ENCODE results near the gene USP28. TPM values are rescaled to one million over a fixed set of nuclear protein-coding genes. Genes with fewer than 3 reads are reported as not detected.
"Not testable (repeated sequence)": the region's sequence is repeated elsewhere in the genome, so short reads cannot be mapped to it uniquely, and the experiment has no call there.

Gene USP28
- total RNA-seq, 1 donor from 2014 or later, result 34.3 TPM

DNA sequence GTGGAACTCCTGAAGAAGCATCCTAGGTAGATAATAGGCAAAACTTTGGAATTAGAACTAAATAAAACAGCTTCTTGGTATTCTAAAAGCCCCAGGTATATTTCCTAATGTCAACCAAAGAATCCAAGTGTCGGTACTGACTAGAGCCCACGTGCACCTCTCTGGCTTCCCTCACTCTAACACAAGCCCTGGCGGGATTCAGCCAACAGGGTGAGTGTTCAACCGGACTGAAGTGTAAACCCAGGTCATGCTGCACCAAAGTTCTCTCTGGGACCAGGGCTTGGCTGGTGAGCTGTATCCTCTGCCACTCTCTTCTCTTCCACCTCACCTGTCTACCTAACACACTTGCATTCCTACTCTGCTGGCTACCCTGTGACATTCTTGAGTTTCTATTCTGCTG, 40.1 kb downstream of the USP28 start:
- DNase-seq, result no peak

DNA sequence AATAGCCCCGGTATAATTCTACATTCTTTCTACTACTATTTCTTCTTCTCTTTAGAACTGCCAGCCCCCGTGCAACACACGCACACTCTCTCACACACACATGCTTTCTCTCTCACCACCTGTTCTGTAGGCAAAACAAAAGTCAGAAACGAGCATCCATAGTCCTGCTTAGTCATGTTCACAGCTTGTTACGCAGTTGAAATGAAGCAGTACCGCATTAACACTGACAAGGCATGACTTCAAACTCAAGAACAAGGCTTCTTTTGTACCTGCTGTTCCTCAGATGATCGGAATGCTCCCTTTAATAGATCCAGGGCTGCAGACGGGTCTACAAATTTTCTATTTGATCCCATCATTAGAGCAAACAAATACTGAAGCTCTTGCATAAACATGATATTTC, 42.2 kb downstream of the USP28 start:
- no peak for DNase-seq

DNA sequence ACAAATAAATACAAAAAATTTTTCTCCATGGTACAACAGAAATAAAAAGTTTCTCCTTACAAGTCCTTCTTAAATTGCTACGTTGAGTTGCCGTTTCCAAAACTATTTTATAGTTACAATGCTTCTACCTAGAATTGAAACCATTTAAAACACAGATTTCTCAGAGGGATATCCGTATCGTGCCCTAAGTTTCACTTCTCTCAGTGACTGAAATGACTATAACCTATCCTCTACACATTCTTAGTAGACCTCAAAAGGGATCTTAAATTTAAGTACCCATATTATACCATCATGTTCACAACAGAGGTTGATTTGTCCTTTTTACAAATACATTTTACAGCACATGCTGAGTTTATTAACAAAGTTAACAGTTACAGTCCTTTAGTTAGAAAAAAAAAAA, 44.1 kb downstream of the USP28 start:
- no peak for DNase-seq

DNA sequence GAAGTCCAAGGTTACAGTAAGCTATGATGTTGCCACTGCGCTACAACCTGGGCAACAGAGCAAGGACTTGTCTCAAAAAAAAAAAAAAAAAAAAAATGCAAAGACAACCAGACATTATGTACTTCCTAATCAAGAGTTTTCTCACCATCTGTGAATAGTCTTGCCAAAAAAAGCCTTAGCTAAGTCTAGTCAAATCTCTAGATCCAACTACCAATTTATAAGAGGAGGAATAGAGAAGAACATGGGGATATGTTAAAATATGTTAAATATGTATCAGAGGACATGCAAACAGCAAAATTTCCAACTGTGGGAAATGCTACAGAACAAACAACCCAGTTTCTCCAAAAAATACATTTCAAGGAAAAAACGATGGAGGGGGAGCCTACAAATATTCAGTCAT, 45.6 kb downstream of the USP28 start:
- DNase-seq, result no peak

DNA sequence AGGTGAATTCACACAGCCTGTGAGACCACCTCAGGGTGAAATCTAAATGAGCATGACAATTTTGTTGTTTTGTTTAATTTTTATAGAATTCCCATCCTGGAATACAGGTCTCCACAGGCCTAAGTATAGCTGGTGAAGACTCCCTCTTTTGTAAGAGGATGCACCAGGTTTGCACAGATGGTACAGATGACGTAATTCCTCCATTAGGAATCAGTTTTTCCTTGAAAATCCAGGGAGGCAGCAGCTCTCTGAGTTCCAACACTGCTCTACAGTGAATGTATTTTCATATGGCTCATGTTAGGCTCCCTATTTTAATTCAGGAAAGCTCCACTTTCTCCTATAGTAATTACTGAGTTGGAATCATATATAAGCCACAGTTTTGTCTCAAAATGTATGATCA, 47.2 kb downstream of the USP28 start:
- DNase-seq, result peak; percentile 6

DNA sequence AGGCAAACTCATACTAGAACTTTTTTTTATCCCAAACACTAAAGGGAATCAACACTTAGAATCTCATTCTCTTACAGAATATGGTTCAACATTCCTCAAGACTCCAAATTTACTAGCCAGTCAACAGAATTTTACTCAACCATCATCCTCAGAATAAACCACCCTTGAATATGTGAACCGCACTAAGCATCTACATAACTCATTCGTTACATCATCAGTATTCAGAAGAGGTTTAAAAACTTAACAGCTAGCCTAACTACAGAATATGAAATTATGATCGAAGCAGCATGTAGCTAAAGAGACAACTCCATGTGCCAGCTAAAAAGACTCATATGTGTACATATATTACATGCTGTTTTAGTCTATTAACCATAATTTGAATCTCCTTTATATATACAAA, 47.9 kb downstream of the USP28 start:
- DNase-seq, result no peak

DNA sequence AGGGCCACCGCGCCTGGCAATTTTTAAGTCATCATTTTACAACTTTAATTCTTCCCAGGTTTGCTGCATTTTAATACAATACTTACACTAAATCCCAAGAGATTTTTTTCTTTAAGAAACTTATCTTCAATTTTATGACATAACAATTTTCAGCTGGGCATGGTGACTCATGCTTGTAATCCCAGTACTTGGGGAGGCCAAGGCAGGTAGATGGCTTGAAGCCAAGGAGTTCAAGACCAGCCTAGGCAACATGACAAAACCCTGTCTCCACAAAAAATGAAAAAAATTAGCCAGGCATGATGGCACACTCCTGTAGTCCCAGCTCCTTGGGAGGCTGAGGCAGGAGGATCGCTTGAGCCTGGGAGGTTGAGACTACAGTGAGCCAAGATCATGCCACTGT, 56.9 kb downstream of the USP28 start:
- DNase-seq, result no peak

DNA sequence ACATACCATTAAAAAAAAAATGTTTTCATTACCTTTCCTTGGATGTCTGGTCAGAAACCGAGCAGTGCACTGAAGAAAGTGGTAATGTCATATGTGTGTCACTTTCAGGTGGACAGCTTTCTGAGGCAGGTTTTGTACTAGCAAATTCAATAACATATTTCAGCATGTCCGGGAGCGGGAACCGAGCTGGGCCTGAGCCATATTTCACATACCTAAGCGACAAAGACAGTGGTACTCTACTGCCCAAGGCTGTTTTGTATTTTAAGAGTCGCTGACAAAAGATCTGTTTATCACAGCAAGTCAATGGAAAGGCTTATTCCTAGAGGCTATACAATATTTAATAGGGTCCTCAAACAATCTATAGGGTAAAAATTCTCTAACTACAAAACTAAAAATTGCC, 57.7 kb downstream of the USP28 start:
- DNase-seq, result no peak

DNA sequence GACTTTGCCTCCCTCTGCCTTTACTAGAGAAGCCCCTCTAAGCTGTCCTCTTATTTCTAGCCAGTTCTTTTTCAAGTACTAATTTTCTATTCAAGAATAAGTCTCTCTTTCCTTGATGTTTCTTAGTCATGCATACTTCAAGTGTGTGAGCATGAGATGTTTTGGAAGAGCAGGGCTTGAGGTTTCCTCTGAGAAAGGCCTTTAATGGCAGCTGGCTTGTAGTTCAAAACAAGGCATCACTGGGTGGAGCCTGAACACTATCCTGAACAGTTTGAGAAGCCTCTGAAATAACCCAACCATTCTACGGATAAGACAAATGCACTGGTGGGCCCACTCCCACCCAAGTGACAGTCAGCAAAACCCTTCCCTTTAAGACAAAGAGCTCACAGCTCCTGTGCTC, 58.2 kb downstream of the USP28 start:
- DNase-seq, result no peak

DNA sequence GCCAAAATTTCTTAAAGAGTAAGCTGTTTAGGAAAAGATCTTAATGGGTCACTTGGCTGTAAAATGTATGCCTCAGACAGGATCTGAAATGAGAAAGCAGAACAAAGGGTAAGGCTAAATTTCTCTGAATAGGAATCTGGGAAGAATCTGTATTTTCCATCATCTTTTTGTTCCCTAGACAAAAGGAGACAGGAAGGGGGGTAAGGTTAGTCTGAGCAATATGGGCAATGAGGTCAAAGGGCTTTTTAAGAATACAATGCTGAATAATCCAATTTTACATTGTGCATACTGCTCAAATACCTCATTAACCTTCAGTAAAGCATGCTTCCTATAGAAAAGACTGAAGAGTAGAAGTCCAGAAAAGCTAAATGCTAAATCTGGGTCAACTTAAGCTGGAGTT, 61.2 kb downstream of the USP28 start:
- no peak for DNase-seq

DNA sequence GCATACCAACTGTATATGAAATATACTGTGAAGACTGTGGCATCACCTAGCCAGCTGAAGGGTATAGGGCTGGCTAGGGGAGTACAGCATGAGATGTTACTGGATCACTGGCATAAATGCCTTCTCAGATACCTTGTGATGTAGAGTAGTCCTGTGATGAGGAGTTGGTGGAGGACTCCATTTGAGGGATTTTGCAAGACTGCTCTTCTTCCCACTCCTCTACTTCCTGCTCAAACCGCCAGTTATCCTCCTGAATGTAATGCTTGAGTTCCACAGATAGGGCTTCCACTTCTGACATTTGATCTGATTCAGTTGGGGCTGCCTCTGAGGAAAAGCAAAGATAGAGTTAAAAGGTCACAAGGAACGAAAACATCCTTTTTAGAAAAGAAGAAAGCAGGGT, 66.4 kb downstream of the USP28 start:
- DNase-seq, result no peak

DNA sequence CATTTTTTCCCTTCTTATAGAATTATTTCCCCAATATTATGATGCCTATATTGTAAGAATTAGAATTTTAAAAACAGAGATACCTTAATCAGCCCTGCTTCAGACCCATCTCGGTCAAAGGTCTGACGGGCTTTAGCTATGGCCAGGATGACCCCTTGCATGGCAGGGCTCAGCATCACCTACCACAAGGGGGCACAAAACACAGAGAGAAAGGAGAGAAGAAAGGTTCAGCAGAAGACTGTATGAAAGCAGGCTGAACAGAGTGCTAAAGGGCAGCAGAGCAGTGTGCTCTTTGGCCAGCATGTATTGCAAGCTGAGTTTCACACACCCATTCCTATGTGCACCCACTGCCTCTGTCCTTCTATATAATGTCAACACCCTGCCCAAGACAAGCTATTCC, 69.0 kb downstream of the USP28 start:
- DNase-seq, result no peak

DNA sequence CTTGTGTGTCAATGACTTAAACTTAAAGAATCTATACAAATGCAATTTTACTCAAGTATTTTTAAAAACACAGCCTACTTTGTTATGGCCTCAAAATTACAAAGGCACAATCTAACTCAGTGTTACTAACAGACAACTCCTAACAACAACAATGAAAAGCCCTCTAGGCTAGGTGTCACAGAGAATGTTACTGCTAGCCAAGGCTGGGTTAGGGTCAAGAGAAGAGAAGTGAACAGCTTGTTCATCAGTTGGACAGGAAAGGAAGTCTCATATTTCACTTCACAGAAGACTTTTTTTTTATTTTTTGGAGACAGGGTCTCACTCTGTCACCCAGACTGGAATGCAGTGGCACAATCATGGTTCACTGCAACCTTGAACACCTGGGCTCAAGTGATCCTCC, 69.7 kb downstream of the USP28 start:
- no peak for DNase-seq

DNA sequence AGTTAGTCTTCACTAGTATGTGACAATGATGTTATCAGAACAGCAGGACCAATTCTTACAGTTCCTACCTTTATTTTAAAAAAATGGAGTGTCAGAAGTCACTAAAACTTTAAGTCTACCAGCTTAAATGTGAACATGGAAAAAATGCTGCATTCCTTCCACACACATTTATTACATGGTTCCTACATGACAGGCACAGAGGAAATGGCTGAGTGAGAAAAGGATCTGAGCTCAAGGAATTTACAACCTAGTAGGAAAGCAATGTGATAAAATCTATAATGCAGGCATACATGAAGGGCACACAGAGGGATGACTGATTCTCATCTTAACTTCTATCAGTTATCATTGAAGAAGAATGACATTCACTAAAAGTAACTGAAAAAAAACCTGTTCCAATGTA, 72.8 kb downstream of the USP28 start:
- no peak for DNase-seq

DNA sequence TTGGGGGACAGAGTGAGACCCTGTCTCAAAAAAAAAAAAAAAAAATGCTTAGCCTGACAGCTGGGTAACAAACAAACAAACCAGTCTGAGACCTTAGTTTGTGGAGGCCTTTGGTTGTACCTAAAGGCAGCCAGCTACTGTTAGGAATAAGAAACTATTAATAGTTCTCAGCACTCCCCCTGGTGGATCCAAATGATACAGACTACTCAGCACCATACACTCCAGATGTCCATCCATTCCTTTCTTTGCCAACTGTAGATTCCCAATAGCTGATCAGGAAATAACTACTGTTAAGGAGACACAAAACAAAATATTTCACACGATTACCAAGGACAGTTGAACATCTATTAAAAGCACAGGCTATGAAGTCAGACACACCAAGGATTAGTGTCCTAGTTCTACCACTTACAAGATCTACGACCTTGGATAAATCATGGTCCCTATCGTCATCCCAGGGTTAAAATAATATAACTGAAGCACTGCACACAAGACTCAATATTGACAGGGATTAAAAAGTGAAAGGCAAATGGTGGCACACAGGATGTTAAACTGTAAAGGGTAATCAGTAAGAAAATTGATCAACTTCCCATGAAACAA, 78.6 kb downstream of the USP28 start:
- DNase-seq, result no peak

DNA sequence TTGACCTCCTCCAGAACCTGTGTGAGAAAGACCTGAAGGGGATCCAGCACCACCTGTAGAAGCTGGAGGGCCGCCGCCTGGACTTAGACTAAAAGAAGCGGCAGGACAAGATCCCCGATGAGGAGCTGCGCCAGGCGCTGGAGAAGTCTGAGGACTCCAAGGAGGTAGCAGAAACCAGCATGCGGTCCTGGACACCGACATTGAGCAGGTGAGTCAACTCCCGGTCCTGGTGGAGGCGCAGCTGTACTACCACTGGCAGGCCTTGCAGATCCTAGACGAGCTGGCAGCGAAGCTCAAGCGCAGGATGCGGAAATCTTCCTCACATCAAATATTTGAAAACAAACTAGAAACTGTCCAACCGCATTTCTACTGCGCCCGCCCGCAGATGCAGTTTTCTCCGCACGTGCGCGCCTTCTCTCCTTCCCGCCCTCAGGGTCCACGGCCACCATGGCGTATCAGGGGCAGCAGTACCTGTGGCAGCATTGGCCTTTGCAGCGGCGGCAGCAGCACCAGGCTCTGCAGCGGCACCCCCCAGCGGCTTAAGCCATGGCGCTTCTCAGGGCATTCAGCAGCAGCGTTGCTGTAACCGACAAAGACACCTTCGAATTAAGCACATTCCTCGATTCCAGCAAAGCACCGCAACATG, 85.6 kb downstream of the USP28 start:
- no peak for DNase-seq

DNA sequence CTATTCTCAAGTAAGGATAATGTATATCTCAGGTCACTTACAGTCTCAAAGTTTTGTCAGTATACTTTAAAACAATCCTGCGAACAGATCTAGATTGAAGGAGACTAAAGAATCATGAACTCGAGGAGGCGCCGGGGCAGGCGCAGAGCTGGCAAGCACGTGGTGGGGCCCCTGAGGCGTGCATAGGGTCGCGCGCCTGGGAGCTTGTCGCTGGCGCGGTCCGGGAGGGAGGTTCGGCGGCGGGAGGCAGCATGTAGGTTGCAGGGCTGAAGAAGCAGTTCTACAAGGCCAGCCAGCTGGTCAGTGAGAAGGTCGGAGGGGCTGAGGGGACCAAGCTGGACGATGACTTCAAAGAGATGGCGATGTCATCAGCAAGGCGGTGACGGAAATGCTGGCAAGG, 86.4 kb downstream of the USP28 start:
- not testable (repeated sequence) for DNase-seq

DNA sequence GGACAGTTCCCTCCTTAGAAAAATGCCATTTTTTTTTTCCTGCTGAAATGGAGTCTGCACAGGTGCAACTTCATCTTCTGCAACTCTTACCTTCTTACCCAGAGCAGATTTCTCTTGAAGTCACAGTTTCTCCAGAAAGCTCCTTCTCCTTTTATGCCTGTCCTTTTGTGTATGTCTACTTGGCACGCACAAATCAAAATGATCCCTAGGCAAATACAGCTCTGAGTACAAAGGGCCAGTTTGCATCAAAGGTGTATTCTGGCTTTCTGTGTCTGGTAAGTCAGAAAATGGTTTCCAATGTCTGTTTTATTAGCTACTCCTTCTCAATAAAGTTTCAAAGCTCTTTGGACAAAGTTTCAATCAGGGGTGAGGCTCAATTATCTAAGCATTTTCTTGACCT, 93.2 kb downstream of the USP28 start:
- no peak for DNase-seq

DNA sequence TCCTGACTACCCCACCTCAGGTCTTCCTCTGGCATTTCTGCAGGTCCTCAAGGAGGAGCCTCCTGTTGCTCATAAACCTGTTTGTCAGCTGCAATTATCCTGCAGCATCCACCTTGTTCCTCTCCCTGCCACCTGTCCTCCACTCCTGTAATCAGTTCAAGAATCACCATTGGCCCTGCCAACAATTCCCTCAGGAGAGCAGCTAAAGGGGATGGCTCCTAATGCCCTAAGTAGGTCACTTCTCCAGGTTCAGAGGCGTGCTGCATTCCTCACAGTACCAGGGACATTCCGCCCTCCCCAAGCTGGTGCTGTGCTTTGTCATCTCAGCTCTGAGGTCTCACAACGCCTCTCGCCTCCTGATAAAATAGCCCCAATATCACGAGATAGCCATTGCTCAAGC, 93.7 kb downstream of the USP28 start:
- no peak for DNase-seq

DNA sequence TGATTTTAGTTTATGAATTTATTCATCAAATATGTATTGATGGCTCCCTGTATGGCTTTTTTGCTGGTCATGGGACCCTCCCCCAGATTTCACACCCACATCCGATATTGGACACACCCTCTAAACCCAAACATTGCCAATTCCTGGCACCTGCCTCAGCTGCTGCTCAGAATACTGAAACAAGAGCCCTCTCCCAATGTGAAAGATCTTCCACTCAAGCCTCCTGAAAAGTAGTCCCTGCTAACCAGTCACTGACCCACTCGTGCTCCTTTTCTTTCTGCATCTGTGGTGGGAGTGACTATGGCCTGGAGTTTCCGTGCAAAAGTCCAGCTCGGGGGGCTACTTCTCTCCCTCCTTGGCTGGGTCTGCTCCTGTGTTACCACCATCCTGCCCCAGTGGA, 95.9 kb downstream of the USP28 start, which contains the start of gene CLDN25:
CLDN25 (plus strand) TSS at position 301 of the 400 bp plus-strand sequence; CDS start at position 301, 0 bp downstream.
- DNase-seq, result no peak

DNA sequence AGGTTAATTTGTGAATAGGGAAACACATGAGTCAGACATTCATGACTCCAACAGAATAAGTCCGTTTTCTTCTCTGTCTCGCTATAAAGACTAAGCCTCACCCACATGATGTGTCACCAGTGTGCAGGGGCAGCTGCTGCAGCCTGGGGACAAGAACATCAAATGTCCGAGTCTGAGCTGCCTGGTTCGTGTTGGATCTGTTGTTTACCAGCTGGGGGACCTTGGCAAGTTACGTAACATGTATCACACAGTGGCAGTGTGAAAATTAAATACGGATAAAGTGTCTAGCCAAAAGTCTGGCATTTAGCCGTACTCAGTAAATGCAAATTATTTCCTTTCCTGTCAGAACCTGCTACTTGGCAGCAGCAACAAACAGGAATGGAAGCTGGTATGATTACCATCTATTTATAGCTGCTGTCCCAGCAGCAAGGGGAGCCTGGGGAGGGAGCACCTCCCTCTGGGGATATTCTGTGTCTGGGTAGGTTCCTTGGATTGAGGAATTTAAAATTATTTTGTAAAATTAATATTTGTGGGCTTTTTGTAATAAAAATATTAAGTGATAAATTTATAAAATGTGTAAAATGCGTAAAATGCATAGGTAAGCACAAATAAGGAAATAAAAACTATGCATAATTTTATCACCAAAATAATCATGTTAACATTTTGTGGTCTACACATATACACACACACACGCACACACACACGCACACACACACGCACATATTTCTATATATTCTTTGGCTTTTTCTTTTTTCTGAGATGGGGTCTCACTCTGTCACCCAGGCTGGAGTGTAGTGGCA, 97.1 kb downstream of the USP28 start:
- DNase-seq, result peak; percentile 83

DNA sequence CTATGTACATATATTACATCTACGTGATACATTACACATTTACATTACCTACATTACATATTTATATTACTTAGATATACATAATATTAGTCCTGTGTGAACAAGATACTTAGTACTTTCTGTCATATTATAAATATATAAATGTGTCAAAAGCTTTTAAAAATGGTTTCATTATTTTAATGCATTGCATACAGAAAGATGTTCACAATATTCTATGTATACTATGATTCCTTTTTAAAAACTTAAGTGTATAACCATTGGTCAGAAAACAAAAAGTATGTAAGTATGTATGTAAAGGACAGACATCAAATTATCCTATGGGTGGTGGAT, 101.2 kb downstream of the USP28 start:
- no peak for DNase-seq

DNA sequence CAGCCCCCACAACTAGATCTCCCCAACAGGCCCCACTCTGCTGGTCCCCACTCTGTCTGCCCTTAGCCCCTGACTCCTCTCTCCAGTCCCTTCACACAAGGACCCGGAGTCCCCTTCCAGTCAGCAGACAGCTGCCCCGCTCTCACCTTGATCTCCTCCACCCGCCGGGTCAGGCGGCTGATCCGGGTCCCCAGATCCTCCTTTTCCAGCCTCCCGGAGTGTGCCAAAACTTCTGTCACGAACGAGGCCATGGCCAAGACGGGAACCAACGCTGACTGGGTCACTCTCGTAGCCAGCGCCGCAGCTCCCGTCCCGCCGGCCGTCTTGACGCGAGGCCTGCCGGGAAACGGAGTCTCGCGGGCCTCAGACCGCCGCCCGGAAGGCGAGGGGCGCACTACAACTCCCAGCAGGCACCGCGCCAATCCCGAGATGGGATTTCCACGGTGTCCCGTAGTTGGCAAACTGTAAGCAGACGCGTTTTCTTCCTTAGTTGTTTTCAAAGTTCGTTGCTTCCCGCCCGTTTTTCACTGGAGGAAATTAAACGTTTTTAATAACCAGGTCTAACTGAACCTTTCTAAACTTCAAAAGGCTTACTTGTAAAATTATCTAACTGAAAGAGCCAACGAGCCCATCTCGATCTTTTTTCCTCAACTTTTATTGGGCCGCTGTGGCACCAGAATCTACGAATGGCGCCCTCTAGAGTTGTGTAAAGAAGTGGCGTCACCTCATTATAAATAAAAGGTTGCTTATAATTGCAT, 101.8 kb downstream of the USP28 start, which contains the start of gene ZW10:
ZW10 (minus strand) TSS at position 277 of the 758 bp plus-strand sequence; CDS start at position 251, 26 bp downstream.
- DNase-seq, result peak; percentile 92

Measured in occipital lobe (tissue), 2 donors.